Cardiac fibroblast (primary cell): ENCODE data around the gene CD8B2.

Experiments used
- DNase-seq, 2 donors: peaks; one replicate each; pipeline versions ENCODE4 v3.0.0 to v3.0.0-alpha.2; 2010; ENCODE audit warnings: low read depth in 2 of 2
- H3K4me3 ChIP-seq, 2 donors: replicated peaks in 1 of 2; 1 replicate in 1 of 2; 2 replicates in 1 of 2; pipeline ENCODE4 v1.5.1; 2011; ENCODE audit warnings: low read depth in 2 of 2, low read length in 2 of 2, mild to moderate bottlenecking in 2 of 2, moderate library complexity in 1 of 2
- TF ChIP-seq, protein P1 (sequence below): IDR thresholded peaks from one replicate; pipeline ENCODE4 v1.5.1; 2011; ENCODE audit warnings: low read depth, mild to moderate bottlenecking, low read length, inconsistent platforms

Gene CD8B2

DNA sequence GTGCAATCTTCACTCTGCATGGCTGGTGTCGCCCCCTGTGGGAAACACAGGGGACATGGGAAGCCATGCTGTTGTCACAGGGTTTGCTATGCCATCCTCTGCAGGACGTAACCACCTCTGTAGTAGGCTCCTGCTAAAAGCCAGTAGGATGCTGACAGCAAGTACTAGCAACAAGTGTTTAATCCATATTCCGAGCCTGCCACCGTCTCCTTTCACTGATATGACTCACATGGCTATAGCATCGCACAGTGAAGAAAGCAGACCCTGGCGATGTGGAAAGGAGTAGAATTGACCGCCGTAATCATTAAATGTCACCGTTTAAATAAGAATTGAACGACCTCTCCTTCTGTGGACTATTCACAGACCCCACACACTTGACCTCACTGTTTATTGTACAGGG is 57.8 kb downstream of the CD8B2 start:
- no peak overlapping the region for H3K4me3 ChIP-seq
- DNase-seq, result no peak
- TF ChIP-seq, protein P1, sequence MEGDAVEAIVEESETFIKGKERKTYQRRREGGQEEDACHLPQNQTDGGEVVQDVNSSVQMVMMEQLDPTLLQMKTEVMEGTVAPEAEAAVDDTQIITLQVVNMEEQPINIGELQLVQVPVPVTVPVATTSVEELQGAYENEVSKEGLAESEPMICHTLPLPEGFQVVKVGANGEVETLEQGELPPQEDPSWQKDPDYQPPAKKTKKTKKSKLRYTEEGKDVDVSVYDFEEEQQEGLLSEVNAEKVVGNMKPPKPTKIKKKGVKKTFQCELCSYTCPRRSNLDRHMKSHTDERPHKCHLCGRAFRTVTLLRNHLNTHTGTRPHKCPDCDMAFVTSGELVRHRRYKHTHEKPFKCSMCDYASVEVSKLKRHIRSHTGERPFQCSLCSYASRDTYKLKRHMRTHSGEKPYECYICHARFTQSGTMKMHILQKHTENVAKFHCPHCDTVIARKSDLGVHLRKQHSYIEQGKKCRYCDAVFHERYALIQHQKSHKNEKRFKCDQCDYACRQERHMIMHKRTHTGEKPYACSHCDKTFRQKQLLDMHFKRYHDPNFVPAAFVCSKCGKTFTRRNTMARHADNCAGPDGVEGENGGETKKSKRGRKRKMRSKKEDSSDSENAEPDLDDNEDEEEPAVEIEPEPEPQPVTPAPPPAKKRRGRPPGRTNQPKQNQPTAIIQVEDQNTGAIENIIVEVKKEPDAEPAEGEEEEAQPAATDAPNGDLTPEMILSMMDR, result no peak

DNA sequence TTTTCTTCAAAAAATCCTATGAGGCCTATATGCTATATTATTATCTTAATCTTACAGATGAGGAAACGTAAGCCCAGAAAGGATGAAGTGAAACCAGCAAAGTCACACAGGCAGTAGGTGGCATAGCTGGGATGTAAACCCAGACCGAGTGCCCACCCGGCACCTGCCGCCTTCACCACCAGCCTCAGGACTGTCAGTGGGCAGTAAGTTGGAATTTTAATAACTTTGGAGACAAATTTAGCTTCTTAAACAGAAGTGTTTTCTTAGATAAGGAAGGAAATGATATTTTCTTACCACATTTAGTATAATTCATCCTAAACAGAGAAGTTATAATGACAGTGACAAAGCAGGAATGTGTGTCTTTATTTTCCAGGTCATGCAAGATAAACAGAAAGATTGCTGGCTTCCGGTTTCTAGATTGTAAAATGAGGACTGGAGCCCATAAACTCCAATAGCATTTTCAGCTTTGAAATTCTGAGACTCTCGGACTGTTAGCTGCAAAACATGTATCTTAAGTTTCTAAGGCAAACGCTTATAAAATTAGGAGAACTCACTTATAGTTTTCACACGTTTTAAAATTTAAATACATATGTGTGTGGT is 59.3 kb downstream of the CD8B2 start:
- no peak overlapping the region for H3K4me3 ChIP-seq
- TF ChIP-seq, protein P1, result no peak
- no peak for DNase-seq

DNA sequence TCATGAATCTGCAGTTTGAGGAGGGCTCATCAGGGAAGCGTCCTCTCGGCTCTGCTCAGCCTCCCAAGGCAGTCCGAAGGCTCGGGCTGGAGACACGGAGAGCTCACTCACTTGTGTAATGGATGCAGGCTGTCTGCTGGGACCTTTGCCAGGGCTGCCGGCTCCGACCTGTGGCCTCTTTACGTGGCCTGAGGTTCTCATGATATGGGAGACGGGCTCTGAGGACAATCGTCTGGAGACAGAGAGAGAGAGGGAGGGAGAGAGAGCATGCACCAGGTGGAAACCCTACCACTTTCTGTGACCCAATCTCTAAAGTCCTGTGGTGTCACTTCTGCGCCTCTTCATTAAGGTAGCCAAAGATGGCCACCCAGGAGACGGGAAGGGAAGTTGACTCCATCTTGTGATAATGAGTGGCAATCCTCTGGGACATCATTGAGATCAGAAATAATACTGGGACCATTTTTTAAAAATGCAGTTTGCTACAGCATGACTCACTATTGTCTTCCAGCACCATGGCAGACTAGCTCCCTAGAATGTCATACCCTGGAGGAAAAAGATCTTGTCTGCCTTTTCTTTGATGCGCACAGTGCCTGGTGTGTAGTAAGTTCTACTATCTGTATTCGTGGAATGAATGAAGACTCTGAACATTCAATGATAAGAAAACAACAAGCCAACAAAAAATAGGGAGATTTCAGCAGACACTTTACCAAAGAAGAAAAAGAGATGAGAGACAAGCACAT is 60.2 kb downstream of the CD8B2 start:
- no peak overlapping the region for H3K4me3 ChIP-seq

DNA sequence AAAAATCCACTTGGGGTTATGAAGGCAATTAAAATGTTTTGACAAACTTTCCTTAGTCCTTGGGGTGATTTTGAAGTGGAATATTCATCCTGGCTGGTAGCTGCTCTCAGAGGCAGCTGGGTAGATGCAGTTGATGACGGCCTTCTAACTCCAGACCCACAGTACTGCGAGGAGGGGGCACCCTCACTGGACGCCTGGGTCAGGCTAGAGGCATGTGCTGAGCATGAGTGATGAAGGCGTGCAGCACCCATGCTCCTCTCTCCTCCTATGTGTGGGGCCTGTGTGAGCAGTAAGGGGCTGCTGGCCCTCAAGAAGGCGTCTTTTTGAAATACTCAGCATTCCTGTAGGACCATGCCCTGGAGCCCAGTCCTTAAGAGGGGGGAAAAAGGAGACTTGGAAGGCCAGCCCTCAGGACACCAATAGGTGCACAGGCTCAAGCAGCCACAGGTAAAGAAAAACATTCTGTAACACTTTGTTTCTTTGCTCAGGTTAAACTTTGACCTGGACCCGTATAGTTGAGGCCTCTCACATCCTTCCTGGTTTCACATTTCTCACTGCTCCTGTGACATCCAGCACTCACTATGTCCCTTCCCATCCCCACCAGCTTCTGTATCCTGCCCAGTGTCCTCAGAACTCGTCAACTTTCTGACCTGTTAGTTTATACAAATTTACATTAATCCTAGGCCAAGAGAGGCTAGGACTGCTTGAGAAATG is 64.4 kb downstream of the CD8B2 start:
- no peak for DNase-seq
- TF ChIP-seq, protein P1, result no peak
- H3K4me3 ChIP-seq, result no peak overlapping the region

More for the DNA sequence above, 60.2 kb downstream of the CD8B2 start:
- DNase-seq, result peak in 1 of 2 donors; percentile 11
- TF ChIP-seq, protein P1, result no peak

DNA sequence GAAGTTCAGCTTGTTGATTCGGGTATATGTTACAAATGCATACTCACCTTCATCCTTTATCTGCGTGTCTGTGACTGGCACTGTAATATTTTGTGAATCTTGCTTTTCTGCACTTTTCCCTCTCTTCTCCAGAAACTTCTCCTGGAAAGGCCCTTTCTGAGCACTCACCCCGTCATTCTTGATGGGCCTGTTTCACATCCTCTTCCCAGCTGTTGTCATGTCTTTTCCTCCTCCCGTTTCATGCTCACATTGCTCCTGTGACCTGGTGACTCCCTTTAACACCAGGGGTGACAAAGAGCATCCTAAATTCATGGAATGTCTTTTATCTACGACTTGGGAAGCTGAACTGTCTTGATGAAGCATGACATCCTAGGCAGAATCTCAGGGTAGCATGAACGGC is 65.8 kb downstream of the CD8B2 start:
- TF ChIP-seq, protein P1, result no peak
- H3K4me3 ChIP-seq, result no peak overlapping the region
- no peak for DNase-seq

DNA sequence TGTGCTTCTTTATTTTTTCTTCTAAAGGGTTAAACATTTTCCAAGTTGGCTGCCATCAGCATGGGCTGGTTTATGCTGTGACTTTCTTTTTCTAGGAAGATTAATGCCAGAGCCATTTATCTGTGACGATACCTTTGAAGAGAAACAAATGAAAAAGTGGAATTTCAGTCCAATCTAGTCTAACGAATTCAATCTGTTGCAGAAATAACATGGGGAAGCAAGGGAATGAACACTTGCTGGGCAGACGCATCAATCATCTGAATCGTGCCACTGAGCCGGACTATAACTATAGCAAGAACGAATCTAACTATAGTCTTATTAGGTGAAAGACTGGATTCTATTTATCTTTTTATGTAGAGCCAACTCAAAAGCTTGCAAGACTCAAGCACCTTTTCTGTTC is 66.2 kb downstream of the CD8B2 start:
- no peak overlapping the region for H3K4me3 ChIP-seq
- DNase-seq, result no peak
- TF ChIP-seq, protein P1, result no peak
